Measurements from ENCODE around the gene DMD.

DMD gene

GRCh38 chrX:31800219-31800618 lies 1411.1 kb downstream of the DMD start:
- Histone ChIP-seq H4K20me1 (ENCODE audit: insufficient read depth, low read length, poor library complexity, severe bottlenecking) (no peaks in the 10 kb centered on the region), H3K27me3 (ENCODE audit: insufficient read depth, low read length, poor library complexity, severe bottlenecking) (no peaks in the 10 kb centered on the region), H3F3A (ENCODE audit: low read depth) (no peaks in the 10 kb centered on the region), H2AFZ (ENCODE audit: low read length) (no peak overlapping the region), H3K9me2 (replicated peaks; ENCODE audit: low read depth, low read length) (no peaks in the 10 kb centered on the region), H3K9me3 (ENCODE audit: insufficient read depth, low read depth, low read length) (no peaks in the 10 kb centered on the region), H3K4me2 (ENCODE audit: low read depth, low read length, poor library complexity, severe bottlenecking) (no peak overlapping the region), H3K4me1 (ENCODE audit: insufficient read depth, low read length, poor library complexity, severe bottlenecking) (no peaks in the 10 kb centered on the region), H3K79me2 (ENCODE audit: insufficient read depth, low read length) (no peaks in the 10 kb centered on the region), H3K36me3 (ENCODE audit: insufficient read depth, low read length) (no peaks in the 10 kb centered on the region), H3K4me3 (ENCODE audit: low read length, poor library complexity, severe bottlenecking) (no peak overlapping the region), H3K9ac (ENCODE audit: low read depth, low read length, poor library complexity, severe bottlenecking) (no peak overlapping the region)
- TF ChIP-seq EZH2phosphoT487 (IDR thresholded peaks at IDR 0.05; ENCODE audit: borderline replicate concordance) (no peak), CTCF (conservative IDR thresholded peaks at IDR 0.05; ENCODE audit: low read length) (no peak)

- H3F3A ChIP-seq (ENCODE audit: low read depth), result no peaks in the 10 kb centered on the region
- H3K4me1 ChIP-seq (ENCODE audit: insufficient read depth, low read length, poor library complexity, severe bottlenecking), result no peaks in the 10 kb centered on the region
- H3K9me2 ChIP-seq (replicated peaks; ENCODE audit: low read depth, low read length), result no peaks in the 10 kb centered on the region
- H3K9ac ChIP-seq (ENCODE audit: low read depth, low read length, poor library complexity, severe bottlenecking), result no peak overlapping the region
- H3K9me3 ChIP-seq (ENCODE audit: insufficient read depth, low read depth, low read length), result no peaks in the 10 kb centered on the region
- H3K79me2 ChIP-seq (ENCODE audit: insufficient read depth, low read length), result no peaks in the 10 kb centered on the region
- no peaks in the 10 kb centered on the region for H4K20me1 ChIP-seq (ENCODE audit: insufficient read depth, low read length, poor library complexity, severe bottlenecking)
- no peaks in the 10 kb centered on the region for H3K36me3 ChIP-seq (ENCODE audit: insufficient read depth, low read length)
- H3K4me3 ChIP-seq (ENCODE audit: low read length, poor library complexity, severe bottlenecking), result no peak overlapping the region
- no peak overlapping the region for H3K4me2 ChIP-seq (ENCODE audit: low read depth, low read length, poor library complexity, severe bottlenecking)
- H3K27me3 ChIP-seq (ENCODE audit: insufficient read depth, low read length, poor library complexity, severe bottlenecking), result no peaks in the 10 kb centered on the region
- TF ChIP-seq EZH2phosphoT487 (IDR thresholded peaks at IDR 0.05; ENCODE audit: borderline replicate concordance) (no peak), CTCF (conservative IDR thresholded peaks at IDR 0.05; ENCODE audit: low read length) (no peak)
- H2AFZ ChIP-seq (ENCODE audit: low read length), result no peak overlapping the region
Observed at GRCh38 chrX:31796624-31797023, 1414.7 kb downstream of the DMD start.

- no peaks in the 10 kb centered on the region for H3K27me3 ChIP-seq (ENCODE audit: insufficient read depth, low read length, poor library complexity, severe bottlenecking)
- no peak overlapping the region for H3K4me2 ChIP-seq (ENCODE audit: low read depth, low read length, poor library complexity, severe bottlenecking)
- no peaks in the 10 kb centered on the region for H3F3A ChIP-seq (ENCODE audit: low read depth)
- H3K9ac ChIP-seq (ENCODE audit: low read depth, low read length, poor library complexity, severe bottlenecking), result no peak overlapping the region
- no peaks in the 10 kb centered on the region for H4K20me1 ChIP-seq (ENCODE audit: insufficient read depth, low read length, poor library complexity, severe bottlenecking)
- no peaks in the 10 kb centered on the region for H3K36me3 ChIP-seq (ENCODE audit: insufficient read depth, low read length)
- H3K9me2 ChIP-seq (replicated peaks; ENCODE audit: low read depth, low read length), result no peaks in the 10 kb centered on the region
- no peaks in the 10 kb centered on the region for H3K79me2 ChIP-seq (ENCODE audit: insufficient read depth, low read length)
- no peak overlapping the region for H3K4me3 ChIP-seq (ENCODE audit: low read length, poor library complexity, severe bottlenecking)
- no peak overlapping the region for H2AFZ ChIP-seq (ENCODE audit: low read length)
- TF ChIP-seq CTCF (conservative IDR thresholded peaks at IDR 0.05; ENCODE audit: low read length) (no peak), EZH2phosphoT487 (IDR thresholded peaks at IDR 0.05; ENCODE audit: borderline replicate concordance) (no peak)
- H3K4me1 ChIP-seq (ENCODE audit: insufficient read depth, low read length, poor library complexity, severe bottlenecking), result no peaks in the 10 kb centered on the region
- no peaks in the 10 kb centered on the region for H3K9me3 ChIP-seq (ENCODE audit: insufficient read depth, low read depth, low read length)
Observed at GRCh38 chrX:31747411-31747810, 1463.9 kb downstream of the DMD start.
